Measurements from ENCODE around the gene CENPH. TPM values are rescaled to one million over a fixed set of nuclear protein-coding genes. Genes with fewer than 3 reads are reported as not detected.
"Not testable (repeated sequence)": the region's sequence is repeated elsewhere in the genome, so short reads cannot be mapped to it uniquely, and the experiment has no call there.

CENPH gene
- total RNA-seq, 5 donors from 2014 or later (not counting 1 experiment from before 2014, with no cell fraction given) = 4.1 to 8.4 (median 6.5) TPM

DNA sequence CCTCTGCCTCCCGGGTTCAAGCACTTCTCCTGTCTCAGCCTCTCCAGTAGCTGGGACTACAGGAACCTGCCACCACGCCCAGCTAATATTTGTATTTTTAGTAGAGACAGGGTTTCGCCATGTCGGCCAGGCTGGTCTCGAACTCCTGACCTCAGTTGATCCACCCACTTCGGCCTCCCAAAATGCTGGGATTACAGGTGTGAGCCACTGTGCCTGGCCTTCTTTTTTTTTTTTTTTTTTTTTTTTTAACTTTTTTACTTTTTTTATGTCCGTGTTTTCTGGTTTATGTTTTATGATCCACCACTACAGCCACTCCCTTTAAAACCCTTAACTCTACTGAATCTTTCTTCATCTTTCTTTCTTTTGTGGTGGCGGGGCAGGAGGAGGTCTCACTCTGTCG lies 47.4 kb downstream of the CENPH start:
- ATAC-seq (replicated peaks in 1 of 4); DNase-seq; H3K9me3 Mint-ChIP-seq; H3K27me3 Mint-ChIP-seq; H3K4me3 ChIP-seq (ENCODE audit: control insufficient read depth in 1 of 2, extremely low read depth in 1 of 2, low read length in 1 of 2); H3K27ac ChIP-seq (ENCODE audit: low read length); H3K9me3 ChIP-seq; POLR2A ChIA-PET; H3K27me3 ChIP-seq (replicated peaks in 1 of 2; ENCODE audit: control insufficient read depth in 2 of 2, extremely low read depth in 1 of 2, insufficient read depth in 2 of 2, low read length in 1 of 2): not testable (repeated sequence)
- CTCF ChIA-PET = interaction anchor here (0.6 to 2.5 kb wide), 2 partner anchors 26 to 143 kb away, joined by 3 to 10 read pairs; partner anchors contain the start of gene SLC30A5 (in 1 of the 2)
- peak overlapping the region in 1 of 2 donors; percentile 68 for H3K27ac Mint-ChIP-seq
- peaks cover 53 to 55% (median 54%) of the 10 kb centered on the region in 3 donors for H3K4me1 Mint-ChIP-seq
- peaks cover 7 to 14% of the 10 kb centered on the region in 2 donors for H3K36me3 ChIP-seq (ENCODE audit: control insufficient read depth in 2 of 2, extremely low read depth in 1 of 2, insufficient read depth in 1 of 2, low read length in 1 of 2)
- H3K36me3 Mint-ChIP-seq = peaks cover 31% of the 10 kb centered on the region
- 100% methylated on average over 1 of the region's 9 CpGs for WGBS (ENCODE audit: insufficient coverage)
- H3K4me3 Mint-ChIP-seq = peak overlapping the region; percentile 63 to 91 (median 66)
- peaks cover 14 to 27% of the 10 kb centered on the region in 2 experiments for H3K4me1 ChIP-seq (ENCODE audit: control insufficient read depth in 1 of 2, extremely low read depth in 1 of 2, insufficient read depth in 2 of 2, low read length in 2 of 2)

DNA sequence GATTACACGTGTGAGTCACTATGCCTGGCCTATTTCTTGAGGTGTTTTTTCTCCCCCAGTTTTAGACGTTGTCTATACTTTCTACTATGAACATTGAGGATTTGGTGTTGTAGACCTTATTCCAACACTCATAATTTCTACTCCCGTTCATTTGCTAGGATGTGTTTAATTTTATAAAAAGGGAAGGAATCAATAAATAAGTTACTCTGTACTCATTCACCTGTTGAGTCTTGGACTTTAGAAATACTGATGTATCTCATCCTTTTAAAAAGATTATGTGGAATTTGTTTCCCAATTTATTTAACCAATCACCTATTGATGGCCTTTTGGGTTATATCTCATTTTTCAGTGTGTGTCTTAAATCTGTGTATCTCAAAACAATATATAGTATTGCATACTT lies 48.5 kb downstream of the CENPH start:
- CTCF ChIA-PET = interaction anchor here in 1 of 2 donors (0.6 kb wide), 2 partner anchors 38 to 141 kb away, joined by 3 to 5 read pairs; no protein-coding TSS in a partner anchor
- Histone ChIP-seq H3K27ac (ENCODE audit: low read length) (no peak overlapping the region), H3K36me3 (ENCODE audit: control insufficient read depth in 2 of 2, extremely low read depth in 1 of 2, insufficient read depth in 1 of 2, low read length in 1 of 2) (peaks cover 7 to 14% of the 10 kb centered on the region in 2 donors), H3K27me3 (replicated peaks in 1 of 2; ENCODE audit: control insufficient read depth in 2 of 2, extremely low read depth in 1 of 2, insufficient read depth in 2 of 2, low read length in 1 of 2) (no peaks in the 10 kb centered on the region), H3K4me1 (ENCODE audit: control insufficient read depth in 1 of 2, extremely low read depth in 1 of 2, insufficient read depth in 2 of 2, low read length in 2 of 2) (peaks cover 14 to 27% of the 10 kb centered on the region in 2 experiments), H3K4me3 (ENCODE audit: control insufficient read depth in 1 of 2, extremely low read depth in 1 of 2, low read length in 1 of 2) (no peak overlapping the region), H3K9me3 (no peaks in the 10 kb centered on the region)
- Mint-ChIP-seq H3K4me3 (peak overlapping the region in 2 of 3 donors; percentile 24 to 91), H3K4me1 (peaks cover 63 to 64% (median 63%) of the 10 kb centered on the region in 3 donors), H3K27ac (no peak overlapping the region), H3K36me3 (peaks cover 37% of the 10 kb centered on the region), H3K9me3 (no peaks in the 10 kb centered on the region), H3K27me3 (no peaks in the 10 kb centered on the region)
- ATAC-seq (replicated peaks in 1 of 4) = no peak
- no peak for DNase-seq
- POLR2A ChIA-PET = interaction anchor here in 1 of 2 donors (0.6 kb wide), 1 partner anchor 134 kb away, joined by 3 read pairs; no protein-coding TSS in a partner anchor
- WGBS (ENCODE audit: insufficient coverage) = no CpG with 5 or more reads among the region's 3 CpGs

DNA sequence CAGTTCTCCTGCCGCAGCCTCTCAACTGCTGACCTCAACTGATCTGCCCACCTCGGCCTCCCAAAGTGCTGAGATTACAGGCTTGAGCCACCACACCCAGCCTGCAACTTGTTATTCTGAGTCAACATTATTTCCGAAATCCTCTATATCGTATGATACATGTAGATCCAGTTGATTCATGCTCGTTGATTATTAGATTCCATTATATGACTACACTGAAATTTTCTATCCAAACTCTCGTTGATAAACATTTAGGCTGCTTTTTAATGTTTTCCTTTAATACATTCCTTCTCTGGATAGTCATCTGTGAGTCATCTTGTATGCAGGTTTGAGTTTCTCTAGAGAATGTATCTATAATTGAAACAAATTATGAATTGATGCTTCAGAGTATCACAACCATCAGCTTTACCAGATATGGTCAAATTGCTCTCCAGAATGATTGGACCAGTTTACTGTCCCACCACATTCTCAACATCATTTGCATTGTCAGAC lies 49.4 kb downstream of the CENPH start:
- H3K4me1 Mint-ChIP-seq = peaks cover 69 to 72% (median 70%) of the 10 kb centered on the region in 3 donors
- H3K27me3 Mint-ChIP-seq = no peaks in the 10 kb centered on the region
- 82% methylated on average over 3 of the region's 6 CpGs for WGBS (ENCODE audit: insufficient coverage)
- Histone ChIP-seq H3K36me3 (ENCODE audit: control insufficient read depth in 2 of 2, extremely low read depth in 1 of 2, insufficient read depth in 1 of 2, low read length in 1 of 2) (peaks cover 7 to 14% of the 10 kb centered on the region in 2 donors), H3K4me1 (ENCODE audit: control insufficient read depth in 1 of 2, extremely low read depth in 1 of 2, insufficient read depth in 2 of 2, low read length in 2 of 2) (peaks cover 14 to 27% of the 10 kb centered on the region in 2 experiments), H3K4me3 (ENCODE audit: control insufficient read depth in 1 of 2, extremely low read depth in 1 of 2, low read length in 1 of 2) (no peak overlapping the region), H3K9me3 (no peaks in the 10 kb centered on the region), H3K27me3 (replicated peaks in 1 of 2; ENCODE audit: control insufficient read depth in 2 of 2, extremely low read depth in 1 of 2, insufficient read depth in 2 of 2, low read length in 1 of 2) (no peaks in the 10 kb centered on the region), H3K27ac (ENCODE audit: low read length) (no peak overlapping the region)
- no peaks in the 10 kb centered on the region for H3K9me3 Mint-ChIP-seq
- no peak for DNase-seq
- ChIA-PET POLR2A (no interaction called here), CTCF (interaction anchor here in 1 of 2 donors (0.6 kb wide), 1 partner anchor 38 kb away, joined by 3 read pairs; no protein-coding TSS in a partner anchor)
- ATAC-seq (replicated peaks in 1 of 4) = no peak
- H3K36me3 Mint-ChIP-seq = peaks cover 43% of the 10 kb centered on the region
- H3K27ac Mint-ChIP-seq = peak overlapping the region in 1 of 2 donors; percentile 34
- H3K4me3 Mint-ChIP-seq = peak overlapping the region in 1 of 3 donors; percentile 91

DNA sequence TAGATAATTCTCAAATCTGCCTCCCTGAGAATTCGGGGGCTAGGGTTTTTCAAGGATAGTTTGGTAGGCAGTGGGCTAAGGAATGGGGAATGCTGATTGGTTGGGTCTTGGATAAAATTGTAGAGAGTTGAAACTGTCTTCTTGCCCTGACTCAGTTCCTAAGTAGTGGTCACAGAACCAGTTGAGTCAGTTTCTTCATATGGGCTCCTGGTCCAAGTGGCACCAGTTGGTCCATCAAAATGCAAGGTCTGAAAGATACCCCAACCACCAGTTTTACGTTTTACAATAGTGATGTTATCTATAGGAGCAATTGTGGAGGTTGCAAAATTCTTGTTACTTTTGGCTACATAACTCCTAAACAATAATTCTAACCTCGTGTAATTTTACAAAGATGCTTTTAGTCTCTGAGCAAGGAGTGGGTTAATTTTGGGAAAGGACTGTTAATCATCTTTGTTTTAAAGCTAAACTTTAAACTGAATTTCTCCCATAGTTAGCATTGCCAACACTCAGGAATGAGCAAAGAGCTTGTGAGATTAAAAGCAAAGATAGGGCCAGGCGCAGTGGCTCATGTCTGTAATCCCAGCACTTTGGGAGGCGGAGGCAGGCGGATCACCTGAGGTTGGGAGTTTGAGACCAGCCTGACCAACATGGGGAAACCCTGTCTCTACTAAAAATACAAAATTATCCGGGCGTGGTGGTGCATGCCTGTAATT lies 53.0 kb downstream of the CENPH start:
- Histone ChIP-seq H3K27ac (ENCODE audit: low read length) (no peak overlapping the region), H3K9me3 (no peaks in the 10 kb centered on the region), H3K27me3 (replicated peaks in 1 of 2; ENCODE audit: control insufficient read depth in 2 of 2, extremely low read depth in 1 of 2, insufficient read depth in 2 of 2, low read length in 1 of 2) (no peaks in the 10 kb centered on the region), H3K36me3 (ENCODE audit: control insufficient read depth in 2 of 2, extremely low read depth in 1 of 2, insufficient read depth in 1 of 2, low read length in 1 of 2) (peaks cover 7 to 16% of the 10 kb centered on the region in 2 donors), H3K4me1 (ENCODE audit: control insufficient read depth in 1 of 2, extremely low read depth in 1 of 2, insufficient read depth in 2 of 2, low read length in 2 of 2) (peaks cover under 1 to 9% of the 10 kb centered on the region in 2 experiments), H3K4me3 (ENCODE audit: control insufficient read depth in 1 of 2, extremely low read depth in 1 of 2, low read length in 1 of 2) (no peak overlapping the region)
- peaks cover 0 to 3% (median 3%) of the 10 kb centered on the region in 3 donors for H3K9me3 Mint-ChIP-seq
- no peak overlapping the region for H3K4me3 Mint-ChIP-seq
- no peak overlapping the region for H3K27ac Mint-ChIP-seq
- H3K36me3 Mint-ChIP-seq = peaks cover 58% of the 10 kb centered on the region
- no peak for ATAC-seq (replicated peaks in 1 of 4)
- no peak for DNase-seq
- WGBS (ENCODE audit: insufficient coverage) = 100% methylated on average over 1 of the region's 8 CpGs
- ChIA-PET CTCF (interaction anchor here in 1 of 2 donors (0.6 kb wide), 1 partner anchor 136 kb away, joined by 4 read pairs; no protein-coding TSS in a partner anchor), POLR2A (interaction anchor here in 1 of 2 donors (0.7 kb wide), 1 partner anchor 14 kb away, joined by 4 read pairs; no protein-coding TSS in a partner anchor)
- H3K27me3 Mint-ChIP-seq = no peaks in the 10 kb centered on the region
- H3K4me1 Mint-ChIP-seq = peaks cover 71 to 86% (median 73%) of the 10 kb centered on the region in 3 donors

DNA sequence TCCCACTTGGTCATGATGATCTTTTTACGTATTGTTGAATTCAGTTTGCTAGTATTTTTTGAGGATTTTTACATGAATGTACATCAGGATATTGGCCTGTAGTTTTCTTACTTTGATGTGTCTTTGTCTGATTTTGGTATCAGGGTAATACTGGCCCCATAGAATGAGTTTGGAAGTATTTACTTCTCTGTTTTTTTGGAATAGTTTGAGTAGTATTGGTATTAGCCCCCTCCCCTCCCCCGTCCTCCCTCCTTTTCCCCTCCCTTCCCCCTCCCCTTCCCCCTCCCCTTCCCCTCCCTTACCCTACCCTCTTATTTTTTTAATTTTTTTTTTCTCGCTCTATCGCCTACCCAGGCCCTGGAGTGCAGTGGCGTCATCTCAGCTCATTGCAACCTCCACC lies 55.6 kb downstream of the CENPH start:
- peaks cover 0 to 9% (median 3%) of the 10 kb centered on the region in 3 donors for H3K9me3 Mint-ChIP-seq
- peaks cover 58 to 73% (median 58%) of the 10 kb centered on the region in 3 donors for H3K4me1 Mint-ChIP-seq
- Histone ChIP-seq H3K9me3 (peaks cover 2% of the 10 kb centered on the region), H3K4me3 (ENCODE audit: control insufficient read depth in 1 of 2, extremely low read depth in 1 of 2, low read length in 1 of 2) (no peak overlapping the region), H3K36me3 (ENCODE audit: control insufficient read depth in 2 of 2, extremely low read depth in 1 of 2, insufficient read depth in 1 of 2, low read length in 1 of 2) (peaks cover 4 to 9% of the 10 kb centered on the region in 2 donors), H3K27ac (ENCODE audit: low read length) (no peak overlapping the region), H3K4me1 (ENCODE audit: control insufficient read depth in 1 of 2, extremely low read depth in 1 of 2, insufficient read depth in 2 of 2, low read length in 2 of 2) (no peaks in the 10 kb centered on the region), H3K27me3 (replicated peaks in 1 of 2; ENCODE audit: control insufficient read depth in 2 of 2, extremely low read depth in 1 of 2, insufficient read depth in 2 of 2, low read length in 1 of 2) (no peaks in the 10 kb centered on the region)
- ChIA-PET CTCF (interaction anchor here in 1 of 2 donors (0.6 kb wide), 1 partner anchor 10 kb away, joined by 5 read pairs; no protein-coding TSS in a partner anchor), POLR2A (no interaction called here)
- peaks cover 55% of the 10 kb centered on the region for H3K36me3 Mint-ChIP-seq
- no peaks in the 10 kb centered on the region for H3K27me3 Mint-ChIP-seq
- DNase-seq (no peak), ATAC-seq (replicated peaks in 1 of 4) (no peak)
- 100% methylated on average over 1 of the region's 5 CpGs for WGBS (ENCODE audit: insufficient coverage)
- H3K27ac Mint-ChIP-seq = no peak overlapping the region
- H3K4me3 Mint-ChIP-seq = no peak overlapping the region

DNA sequence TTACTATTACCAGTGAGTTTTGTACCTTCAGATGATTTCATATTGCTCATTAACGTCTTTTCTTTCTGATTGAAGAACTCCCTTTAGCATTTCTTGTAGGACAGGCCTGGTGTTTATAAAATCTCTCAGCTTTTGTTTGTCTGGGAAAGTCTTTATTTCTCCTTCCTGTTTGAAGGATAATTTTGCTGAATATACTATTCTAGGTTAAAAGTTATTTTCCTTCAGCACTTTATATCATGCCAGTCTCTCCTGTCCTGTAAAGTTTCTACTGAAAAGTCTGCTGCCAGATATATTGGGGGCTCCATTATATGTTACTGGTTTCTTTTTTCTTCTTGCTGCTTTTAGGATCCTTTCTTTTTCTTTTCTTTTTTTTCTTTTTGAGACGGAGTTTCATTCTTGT lies 58.6 kb downstream of the CENPH start:
- H3K9me3 ChIP-seq = peaks cover 2% of the 10 kb centered on the region
- WGBS (ENCODE audit: insufficient coverage) = no CpG with 5 or more reads among the region's 2 CpGs
- Mint-ChIP-seq H3K4me3 (no peak overlapping the region), H3K36me3 (peaks cover 40% of the 10 kb centered on the region), H3K9me3 (peaks cover 0 to 9% (median 3%) of the 10 kb centered on the region in 3 donors), H3K27me3 (no peaks in the 10 kb centered on the region), H3K27ac (no peak overlapping the region), H3K4me1 (peaks cover 40 to 50% (median 42%) of the 10 kb centered on the region in 3 donors)
- DNase-seq (no peak), ATAC-seq (replicated peaks in 1 of 4) (no peak)
- no peaks in the 10 kb centered on the region for H3K4me1 ChIP-seq (ENCODE audit: control insufficient read depth in 1 of 2, extremely low read depth in 1 of 2, insufficient read depth in 2 of 2, low read length in 2 of 2)
- ChIA-PET CTCF (interaction anchor here in 1 of 2 donors (0.6 kb wide), 1 partner anchor 102 kb away, joined by 4 read pairs; no protein-coding TSS in a partner anchor), POLR2A (no interaction called here)
- H3K36me3 ChIP-seq (ENCODE audit: control insufficient read depth in 2 of 2, extremely low read depth in 1 of 2, insufficient read depth in 1 of 2, low read length in 1 of 2) = peaks cover 0 to 11% of the 10 kb centered on the region in 2 donors
- no peak overlapping the region for H3K27ac ChIP-seq (ENCODE audit: low read length)
- H3K27me3 ChIP-seq (replicated peaks in 1 of 2; ENCODE audit: control insufficient read depth in 2 of 2, extremely low read depth in 1 of 2, insufficient read depth in 2 of 2, low read length in 1 of 2) = no peaks in the 10 kb centered on the region
- no peak overlapping the region for H3K4me3 ChIP-seq (ENCODE audit: control insufficient read depth in 1 of 2, extremely low read depth in 1 of 2, low read length in 1 of 2)

All from T-cell (primary cell).